Transverse colon (tissue), 4 donors: ENCODE results near the gene MMP24OS. TPM values are rescaled to one million over a fixed set of nuclear protein-coding genes. Genes with fewer than 3 reads are reported as not detected.
"Not testable (repeated sequence)": the region's sequence is repeated elsewhere in the genome, so short reads cannot be mapped to it uniquely, and the experiment has no call there.

ENCODE experiments used
- DNase-seq: peaks from one replicate; pipeline ENCODE4 v3.0.0-alpha.2; 2019
- H3K27ac ChIP-seq, 4 donors: fragments of 200-600 bp; sonication (generic); 2 replicates each; pipeline ENCODE4 v1.5.1; 2016 to 2018; ENCODE audit warnings: inconsistent platforms in 4 of 4
- H3K27me3 ChIP-seq: fragments of 200-600 bp; sonication (generic); 2 replicates; pipeline ENCODE4 v1.5.1; 2017; ENCODE audit warnings: inconsistent platforms
- H3K36me3 ChIP-seq, 4 donors: fragments of 200-600 bp; sonication (generic); 2 replicates each; pipeline ENCODE4 v1.5.1; 2017 to 2019; ENCODE audit warnings: inconsistent platforms in 4 of 4
- H3K4me1 ChIP-seq, 4 donors: fragments of 200-600 bp; sonication (generic); 2 replicates each; pipeline ENCODE4 v1.5.1; 2017 to 2020; ENCODE audit warnings: inconsistent platforms in 4 of 4
- H3K4me3 ChIP-seq, 4 donors: fragments of 200-600 bp; sonication (generic); 1 replicate in 1 of 4; 2 replicates in 3 of 4; pipeline versions ENCODE4 v1.5.1 to v1.6.1; 2017 to 2019; ENCODE audit warnings: inconsistent platforms in 4 of 4
- H3K9me3 ChIP-seq, 2 donors: fragments of 200-600 bp; sonication (generic); 2 replicates each; pipeline ENCODE4 v1.5.1; 2017 to 2019; ENCODE audit warnings: inconsistent platforms in 2 of 2
- CTCF ChIP-seq, 5 experiments: fragments of 200-600 bp in 3 of 5; fragments of 450-650 bp in 2 of 5; sonication (generic) in 3 of 5; IDR thresholded peaks; 1 replicate in 2 of 5; 2 replicates in 3 of 5; pipeline ENCODE4 v1.5.1; 2016 to 2017; ENCODE audit warnings: antibody characterized with exemption in 5 of 5, inconsistent platforms in 3 of 5, mild to moderate bottlenecking in 2 of 5, moderate library complexity in 1 of 5
- EP300 ChIP-seq: sonication (generic); formaldehyde crosslinking; IDR thresholded peaks from one replicate; pipeline ENCODE4 v1.6.1; 2017; ENCODE audit warnings: antibody characterized with exemption, low read depth
- POLR2A ChIP-seq: fragments of 450-650 bp; IDR thresholded peaks from one replicate; pipeline ENCODE4 v1.6.1; 2016; ENCODE audit warnings: antibody characterized with exemption, mild to moderate bottlenecking, moderate library complexity
- POLR2AphosphoS5 ChIP-seq, 3 donors: sonication (generic); formaldehyde crosslinking; IDR thresholded peaks; one replicate each; pipeline ENCODE4 v1.6.1; 2016; ENCODE audit warnings: antibody characterized with exemption in 3 of 3
- WGBS, 2 donors: methylation state at CpG; one replicate each; pipeline ENCODE4 v1.1.5; 2018; ENCODE audit warnings: low coverage in 1 of 2; 5-methylcytosine and 5-hydroxymethylcytosine counted together
- in situ Hi-C, 4 donors: fragments of 200-750 bp; cut with MboI; loops; one replicate each; pipeline versions ENCODE4 v1.15.0 to v1.15.1; 2017; ENCODE audit warnings: low sequenced_read_pairs in 3 of 4, low pct_ligation_motif_present in 1 of 4, low pct_unique_long_range_greater_than_20kb in 1 of 4
- intact Hi-C: fragments of 100-400 bp; cut with DNase I; formaldehyde crosslinking; loops from one replicate; pipeline ENCODE4 v1.15.1; 2023; ENCODE audit warnings: low total_unique reads
- total RNA-seq, 4 donors: library from RNA; depleted of rRNA; stranded (reverse); fragments of >200 nt; gene quantifications; one replicate each; pipeline ENCODE4 v1.1.0, GENCODE V29; 2016

The MMP24OS gene
- total RNA-seq, 4 donors from 2014 or later, result 32.4 to 81.1 (median 47.9) TPM

DNA sequence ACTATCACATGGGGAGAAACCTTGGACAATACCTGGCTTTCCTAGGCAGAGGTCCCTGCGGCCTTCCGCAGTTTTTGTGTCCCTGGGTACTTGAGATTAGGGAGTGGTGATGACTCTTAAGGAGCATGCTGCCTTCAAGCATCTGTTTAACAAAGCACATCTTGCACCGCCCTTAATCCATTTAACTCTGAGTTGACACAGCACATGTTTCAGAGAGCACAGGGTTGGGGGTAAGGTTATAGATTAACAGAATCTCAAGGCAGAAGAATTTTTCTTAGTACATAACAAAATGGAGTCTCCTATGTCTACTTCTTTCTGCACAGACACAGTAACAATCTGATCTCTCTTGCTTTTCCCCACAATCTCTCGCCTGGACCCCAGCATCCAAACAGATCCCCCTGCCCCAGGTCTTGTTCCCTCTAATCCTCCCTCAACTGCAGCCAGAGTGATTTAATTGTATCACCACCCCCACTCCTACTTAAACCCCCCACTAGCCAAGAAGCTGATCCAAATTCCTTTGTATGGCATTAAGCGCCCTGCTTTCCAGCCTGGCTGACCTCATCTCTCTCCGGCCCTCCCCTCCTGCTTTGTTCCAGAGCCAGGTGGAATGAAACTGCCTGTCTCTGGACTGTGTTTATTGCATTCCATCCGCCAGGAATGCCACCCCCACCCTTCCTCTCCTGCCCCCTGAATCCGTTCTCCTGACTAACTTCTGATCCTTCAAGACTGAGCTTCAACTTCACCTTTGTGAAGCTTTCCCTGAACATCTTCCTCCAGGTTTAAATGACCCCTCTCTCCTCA lies 15.0 kb downstream of the MMP24OS start:
- TF ChIP-seq POLR2AphosphoS5 (IDR thresholded peaks at IDR 0.05), result peak in 1 of 3 donors; percentile 57
- TF ChIP-seq CTCF (IDR thresholded peaks at IDR 0.05), result peak in 1 of 5 experiments; percentile 18
- H3K4me3 ChIP-seq, H3K36me3 ChIP-seq, intact Hi-C loops, H3K27me3 ChIP-seq, H3K9me3 ChIP-seq: not testable (repeated sequence)
- DNase-seq, result peak; percentile 55
- Histone ChIP-seq H3K4me1 (peaks cover 10 to 15% (median 14%) of the 10 kb centered on the region in 4 donors), H3K27ac (peak overlapping the region; percentile 53 to 76 (median 73))
- 0 to 43% methylated on average over 1 to 5 of the region's 8 CpGs for WGBS, 2 donors
- in situ Hi-C loops, result loop anchor here in 2 of 4 donors (10.0 to 25.0 kb wide), 2 partner anchors 118 to 426 kb away; partner anchors contain the start of genes EDEM2 (in 1 of the 2) and NCOA6 (in 1 of the 2)

GRCh38 chr20:35262321-35262720 lies 15.6 kb downstream of the MMP24OS start:
- WGBS, 2 donors, result 59 to 76% methylated on average over 6 to 8 of the region's 10 CpGs
- DNase-seq, intact Hi-C loops, H3K27me3 ChIP-seq, H3K9me3 ChIP-seq, H3K36me3 ChIP-seq, H3K4me3 ChIP-seq: not testable (repeated sequence)
- peak overlapping the region in 1 of 4 donors; percentile 26 for H3K27ac ChIP-seq
- in situ Hi-C loops, result loop anchor here in 2 of 4 donors (10.0 to 25.0 kb wide), 2 partner anchors 118 to 425 kb away; partner anchors contain the start of genes EDEM2 (in 1 of the 2) and NCOA6 (in 1 of the 2)
- H3K4me1 ChIP-seq, result peaks cover 10 to 15% (median 14%) of the 10 kb centered on the region in 4 donors

GRCh38 chr20:35260426-35260825 lies 17.5 kb downstream of the MMP24OS start:
- no peaks in the 10 kb centered on the region for H3K9me3 ChIP-seq
- TF ChIP-seq EP300, result no peak
- no peak for TF ChIP-seq POLR2AphosphoS5 (IDR thresholded peaks at IDR 0.05)
- 84 to 92% methylated on average over 2 to 6 of the region's 6 CpGs for WGBS, 2 donors
- H3K27ac ChIP-seq, result no peak overlapping the region
- in situ Hi-C loops, result loop anchor here in 2 of 4 donors (10.0 to 25.0 kb wide), 2 partner anchors 116 to 423 kb away; partner anchors contain the start of genes EDEM2 (in 1 of the 2) and NCOA6 (in 1 of the 2)
- no peak for DNase-seq
- H3K27me3 ChIP-seq, result no peaks in the 10 kb centered on the region
- H3K4me1 ChIP-seq, result peaks cover 10 to 15% (median 14%) of the 10 kb centered on the region in 4 donors
- no peak overlapping the region for H3K4me3 ChIP-seq
- no peaks in the 10 kb centered on the region for H3K36me3 ChIP-seq
- intact Hi-C loops, result no loop called here

GRCh38 chr20:35257175-35257909 lies 20.6 kb downstream of the MMP24OS start:
- TF ChIP-seq POLR2AphosphoS5 (IDR thresholded peaks at IDR 0.05), result no peak
- TF ChIP-seq POLR2A, result no peak
- no peak for TF ChIP-seq CTCF (IDR thresholded peaks at IDR 0.05)
- no peak for TF ChIP-seq EP300
- no peaks in the 10 kb centered on the region for H3K27me3 ChIP-seq
- 68 to 75% methylated on average over 6 to 8 of the region's 8 CpGs for WGBS, 2 donors
- intact Hi-C loops (no loop called here), in situ Hi-C loops (loop anchor here in 1 of 4 donors (25.0 kb wide), 1 partner anchor 420 kb away; the partner anchor contains the start of gene NCOA6)
- H3K9me3 ChIP-seq, result no peaks in the 10 kb centered on the region
- H3K36me3 ChIP-seq, result no peaks in the 10 kb centered on the region
- H3K27ac ChIP-seq, result no peak overlapping the region
- H3K4me1 ChIP-seq, result peaks cover 0 to 2% (median 1%) of the 10 kb centered on the region in 4 donors
- DNase-seq, result no peak
- H3K4me3 ChIP-seq, result no peak overlapping the region
